ENCODE results near the gene GPR137.
"Not testable (repeated sequence)": the region's sequence is repeated elsewhere in the genome, so short reads cannot be mapped to it uniquely, and the experiment has no call there.

The GPR137 gene

DNA sequence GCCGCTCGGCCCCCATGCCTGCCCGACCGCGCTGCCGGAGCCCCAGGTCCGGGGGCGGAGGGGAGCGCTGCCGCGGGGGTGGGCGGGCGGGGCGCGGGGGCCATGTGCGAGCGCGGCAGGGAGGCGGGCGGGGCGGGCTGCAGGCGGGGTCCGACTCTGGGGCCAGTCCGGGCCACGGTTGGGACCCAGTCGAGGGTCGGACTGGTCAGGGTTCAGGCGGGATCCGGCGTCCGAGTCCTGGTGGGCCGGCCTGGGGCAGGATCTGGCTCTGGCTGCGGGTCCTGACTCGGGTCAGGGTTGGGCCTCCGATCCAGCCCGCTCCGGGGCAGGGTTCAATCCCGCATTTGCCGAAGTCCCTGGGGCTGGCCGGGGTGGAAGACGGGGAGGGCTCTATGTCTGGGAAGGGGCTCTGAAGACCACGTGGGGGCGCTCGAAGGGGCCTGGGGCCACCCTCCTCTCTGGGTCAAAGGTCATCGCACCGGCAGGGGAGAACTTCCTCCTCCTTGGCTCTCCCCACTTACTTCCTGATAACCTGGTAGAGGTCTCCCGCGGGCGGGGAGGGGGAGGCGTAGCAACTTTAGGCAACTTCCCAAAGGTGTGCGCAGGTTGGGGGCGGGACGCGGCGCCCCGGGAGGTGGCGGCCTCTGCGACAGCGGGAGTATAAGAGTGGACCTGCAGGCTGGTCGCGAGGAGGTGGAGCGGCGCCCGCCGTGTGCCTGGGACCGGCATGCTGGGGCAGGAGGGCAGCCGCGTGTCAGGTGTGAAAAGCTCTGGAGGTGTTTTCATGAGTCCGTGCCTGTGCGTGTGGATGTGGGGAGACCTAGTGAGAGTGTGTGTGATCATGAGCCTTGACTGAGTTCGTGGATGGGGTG is 20.3 kb downstream of the GPR137 start:
- DNase-seq (ENCODE audit: insufficient read length, low spot score) (no peak), FAIRE-seq (peak; percentile 72)
- TF ChIP-seq POU2F2 (IDR thresholded peaks at IDR 0.05; ENCODE audit: low read depth, low read length) (no peak), PAX5 (IDR thresholded peaks at IDR 0.05; ENCODE audit: insufficient read depth, low read length, severe bottlenecking) (no peak), TAF1 (IDR thresholded peaks at IDR 0.05; ENCODE audit: low read depth, low read length) (no peak), POLR2AphosphoS5 (IDR thresholded peaks at IDR 0.05; ENCODE audit: low read depth, low read length) (peak; percentile 43; the same call in 1 of the 2 replicates), SPI1 (IDR thresholded peaks at IDR 0.05; ENCODE audit: low read depth, low read length) (no peak), POLR2A (IDR thresholded peaks at IDR 0.05; ENCODE audit: low read depth, low read length) (0 out of 2 replicates have a peak, but pooled peaks have one; percentile 2)

DNA sequence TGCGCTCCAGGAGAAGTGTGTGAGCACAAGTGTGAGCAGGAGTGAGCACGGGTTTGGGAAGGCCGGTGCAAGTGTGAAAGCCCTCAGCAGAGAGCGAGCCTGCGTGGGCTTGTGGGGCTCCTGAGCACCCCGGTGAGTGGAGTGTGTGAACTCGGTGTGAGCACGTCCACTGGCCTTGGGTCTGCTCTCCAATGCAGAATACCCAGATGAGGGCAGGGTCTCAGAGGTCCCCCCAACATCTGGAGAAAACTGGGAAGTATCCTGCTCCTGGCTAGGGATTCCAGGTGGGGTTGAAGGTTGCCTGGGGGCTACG is 20.9 kb downstream of the GPR137 start:
- FAIRE-seq: no peak
- peak; percentile 15; the same call in 1 of the 2 replicates for TF ChIP-seq POU2F2 (IDR thresholded peaks at IDR 0.05; ENCODE audit: low read depth, low read length)
- TF ChIP-seq POLR2AphosphoS5 (IDR thresholded peaks at IDR 0.05; ENCODE audit: low read depth, low read length): no peak
- no peak for DNase-seq (ENCODE audit: insufficient read length, low spot score)

DNA sequence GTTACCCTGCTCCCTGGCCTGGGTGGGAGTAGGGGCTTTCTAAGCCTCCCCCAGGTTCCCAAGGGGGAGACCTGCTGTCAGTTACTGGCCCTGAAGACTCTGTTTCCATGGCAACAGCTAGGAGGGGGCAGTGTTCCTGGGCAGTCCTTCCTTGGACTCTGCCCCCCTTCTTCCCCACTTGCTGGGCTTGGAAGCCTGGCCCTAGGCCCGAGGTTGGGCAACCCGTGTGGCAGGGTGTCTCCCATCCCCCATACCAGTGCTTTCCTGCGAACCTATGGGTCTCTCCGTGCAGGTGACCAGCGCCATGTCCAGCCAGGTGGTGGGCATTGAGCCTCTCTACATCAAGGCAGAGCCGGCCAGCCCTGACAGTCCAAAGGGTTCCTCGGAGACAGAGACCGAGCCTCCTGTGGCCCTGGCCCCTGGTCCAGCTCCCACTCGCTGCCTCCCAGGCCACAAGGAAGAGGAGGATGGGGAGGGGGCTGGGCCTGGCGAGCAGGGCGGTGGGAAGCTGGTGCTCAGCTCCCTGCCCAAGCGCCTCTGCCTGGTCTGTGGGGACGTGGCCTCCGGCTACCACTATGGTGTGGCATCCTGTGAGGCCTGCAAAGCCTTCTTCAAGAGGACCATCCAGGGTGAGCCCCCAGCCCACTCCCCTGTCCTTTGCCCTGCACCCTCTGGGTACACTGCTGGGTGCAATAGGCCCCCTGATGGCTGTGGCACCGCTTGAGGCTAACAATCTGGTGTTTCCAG is 21.4 kb downstream of the GPR137 start:
- DNase-seq (ENCODE audit: insufficient read length, low spot score) (no peak), FAIRE-seq (no peak)
- TF ChIP-seq TAF1 (IDR thresholded peaks at IDR 0.05; ENCODE audit: low read depth, low read length) (no peak), POLR2A (IDR thresholded peaks at IDR 0.05; ENCODE audit: low read depth, low read length) (no peak), PAX5 (IDR thresholded peaks at IDR 0.05; ENCODE audit: insufficient read depth, low read length, severe bottlenecking) (no peak), POLR2AphosphoS5 (IDR thresholded peaks at IDR 0.05; ENCODE audit: low read depth, low read length) (no peak), SPI1 (IDR thresholded peaks at IDR 0.05; ENCODE audit: low read depth, low read length) (no peak), POU2F2 (IDR thresholded peaks at IDR 0.05; ENCODE audit: low read depth, low read length) (no peak)

DNA sequence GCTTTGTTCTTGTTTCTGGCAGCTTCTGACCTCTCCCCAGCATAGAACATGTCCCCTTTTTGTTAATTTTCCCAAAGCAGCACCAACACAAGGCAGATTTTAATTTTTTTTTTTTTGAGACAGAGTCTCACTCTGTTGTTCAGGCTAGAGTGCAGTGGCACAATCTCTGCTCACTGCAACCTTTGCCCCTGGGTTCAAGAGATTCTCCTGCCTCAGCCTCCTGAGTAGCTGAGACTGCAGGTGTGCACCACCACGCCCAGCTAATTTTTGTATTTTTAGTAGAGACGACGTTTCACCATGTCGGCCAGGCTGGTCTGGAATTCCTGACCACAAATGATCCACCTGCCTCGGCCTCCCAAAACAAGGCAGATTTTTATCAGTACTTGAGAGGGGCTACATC is 22.1 kb downstream of the GPR137 start:
- DNase-seq (ENCODE audit: insufficient read length, low spot score); FAIRE-seq: not testable (repeated sequence)

DNA sequence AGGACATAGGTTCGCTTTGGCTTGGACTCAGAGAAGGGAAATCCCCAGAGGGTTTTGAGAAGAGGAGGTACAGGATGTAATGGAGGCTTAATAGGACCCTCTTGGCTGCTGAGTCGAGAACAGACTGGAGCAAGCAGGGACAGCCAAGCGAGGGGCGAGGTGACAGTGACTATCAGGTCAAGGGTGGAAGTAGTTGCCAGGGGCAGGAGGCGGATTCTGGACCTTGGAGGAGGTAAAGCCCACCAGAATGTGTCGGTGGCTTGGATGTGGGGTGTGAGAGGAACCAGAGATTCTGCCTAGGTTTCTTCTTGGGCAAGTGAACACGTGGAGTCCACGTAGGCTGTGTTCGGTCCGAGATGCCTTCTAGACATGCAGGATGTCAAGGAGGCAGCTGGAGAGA is 27.3 kb downstream of the GPR137 start:
- FAIRE-seq (no peak), DNase-seq (ENCODE audit: insufficient read length, low spot score) (no peak)
- TF ChIP-seq SPI1 (IDR thresholded peaks at IDR 0.05; ENCODE audit: low read depth, low read length) (no peak), PAX5 (IDR thresholded peaks at IDR 0.05; ENCODE audit: insufficient read depth, low read length, severe bottlenecking) (no peak), POU2F2 (IDR thresholded peaks at IDR 0.05; ENCODE audit: low read depth, low read length) (no peak)

DNA sequence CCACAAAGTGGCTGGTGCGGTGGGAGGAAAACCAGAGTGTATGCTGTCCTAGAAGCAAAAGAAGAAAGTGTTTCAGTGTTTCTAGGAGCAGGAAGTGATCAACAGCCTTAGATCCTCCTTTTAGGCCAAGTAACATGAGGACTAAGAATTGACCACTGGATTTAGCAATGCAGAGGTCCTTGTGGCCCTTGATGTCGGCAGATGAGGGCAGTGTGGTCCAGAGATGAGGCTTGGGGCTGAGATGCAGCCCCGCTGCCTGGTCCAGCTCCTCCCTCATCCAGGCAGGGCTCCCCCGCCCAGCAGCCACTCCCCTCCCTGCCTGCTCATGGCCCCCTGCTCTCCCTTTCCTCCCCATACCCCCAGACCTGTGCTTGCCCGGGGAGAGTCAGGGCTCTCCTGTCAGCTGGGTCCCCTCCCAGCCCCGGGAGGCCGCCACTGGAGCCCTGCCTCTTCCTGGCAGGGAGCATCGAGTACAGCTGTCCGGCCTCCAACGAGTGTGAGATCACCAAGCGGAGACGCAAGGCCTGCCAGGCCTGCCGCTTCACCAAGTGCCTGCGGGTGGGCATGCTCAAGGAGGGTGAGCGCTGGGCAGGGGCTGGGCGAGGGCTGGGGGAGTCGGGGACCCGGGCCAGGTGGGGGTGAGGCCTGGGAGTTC is 28.0 kb downstream of the GPR137 start:
- DNase-seq (ENCODE audit: insufficient read length, low spot score) (no peak), FAIRE-seq (no peak)
- TF ChIP-seq SPI1 (IDR thresholded peaks at IDR 0.05; ENCODE audit: low read depth, low read length) (no peak), POLR2AphosphoS5 (IDR thresholded peaks at IDR 0.05; ENCODE audit: low read depth, low read length) (no peak), PAX5 (IDR thresholded peaks at IDR 0.05; ENCODE audit: insufficient read depth, low read length, severe bottlenecking) (no peak), POU2F2 (IDR thresholded peaks at IDR 0.05; ENCODE audit: low read depth, low read length) (no peak), TAF1 (IDR thresholded peaks at IDR 0.05; ENCODE audit: low read depth, low read length) (no peak), POLR2A (IDR thresholded peaks at IDR 0.05; ENCODE audit: low read depth, low read length) (no peak)

DNA sequence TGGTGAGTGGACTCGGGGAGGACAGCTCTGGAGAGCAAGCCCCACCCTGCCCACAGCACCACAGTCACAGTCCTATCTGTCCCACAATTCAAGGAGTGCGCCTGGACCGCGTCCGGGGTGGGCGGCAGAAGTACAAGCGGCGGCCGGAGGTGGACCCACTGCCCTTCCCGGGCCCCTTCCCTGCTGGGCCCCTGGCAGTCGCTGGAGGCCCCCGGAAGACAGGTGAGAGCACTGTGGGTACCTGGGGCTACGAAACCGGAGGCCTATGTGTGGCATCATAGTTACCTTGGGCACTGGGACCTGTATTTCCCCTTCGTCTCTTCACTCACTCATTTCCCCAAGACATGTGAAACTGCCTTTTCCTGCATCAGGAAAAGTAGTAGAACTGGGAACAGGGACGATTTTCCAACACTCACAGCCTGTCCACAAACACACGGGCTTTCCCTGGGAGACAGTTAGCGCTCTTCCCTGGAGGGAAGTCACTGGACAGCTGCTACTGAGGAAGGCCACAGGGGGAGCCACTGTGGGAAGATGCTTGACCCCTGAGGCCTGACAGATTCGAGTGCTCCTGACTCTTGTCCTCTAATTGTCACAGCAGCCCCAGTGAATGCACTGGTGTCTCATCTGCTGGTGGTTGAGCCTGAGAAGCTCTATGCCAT is 28.6 kb downstream of the GPR137 start:
- no peak for TF ChIP-seq POLR2AphosphoS5 (IDR thresholded peaks at IDR 0.05; ENCODE audit: low read depth, low read length)
- no peak for TF ChIP-seq SPI1 (IDR thresholded peaks at IDR 0.05; ENCODE audit: low read depth, low read length)
- no peak for TF ChIP-seq POU2F2 (IDR thresholded peaks at IDR 0.05; ENCODE audit: low read depth, low read length)
- no peak for TF ChIP-seq TAF1 (IDR thresholded peaks at IDR 0.05; ENCODE audit: low read depth, low read length)
- no peak for TF ChIP-seq PAX5 (IDR thresholded peaks at IDR 0.05; ENCODE audit: insufficient read depth, low read length, severe bottlenecking)
- no peak for TF ChIP-seq POLR2A (IDR thresholded peaks at IDR 0.05; ENCODE audit: low read depth, low read length)
- no peak for FAIRE-seq
- no peak for DNase-seq (ENCODE audit: insufficient read length, low spot score)

DNA sequence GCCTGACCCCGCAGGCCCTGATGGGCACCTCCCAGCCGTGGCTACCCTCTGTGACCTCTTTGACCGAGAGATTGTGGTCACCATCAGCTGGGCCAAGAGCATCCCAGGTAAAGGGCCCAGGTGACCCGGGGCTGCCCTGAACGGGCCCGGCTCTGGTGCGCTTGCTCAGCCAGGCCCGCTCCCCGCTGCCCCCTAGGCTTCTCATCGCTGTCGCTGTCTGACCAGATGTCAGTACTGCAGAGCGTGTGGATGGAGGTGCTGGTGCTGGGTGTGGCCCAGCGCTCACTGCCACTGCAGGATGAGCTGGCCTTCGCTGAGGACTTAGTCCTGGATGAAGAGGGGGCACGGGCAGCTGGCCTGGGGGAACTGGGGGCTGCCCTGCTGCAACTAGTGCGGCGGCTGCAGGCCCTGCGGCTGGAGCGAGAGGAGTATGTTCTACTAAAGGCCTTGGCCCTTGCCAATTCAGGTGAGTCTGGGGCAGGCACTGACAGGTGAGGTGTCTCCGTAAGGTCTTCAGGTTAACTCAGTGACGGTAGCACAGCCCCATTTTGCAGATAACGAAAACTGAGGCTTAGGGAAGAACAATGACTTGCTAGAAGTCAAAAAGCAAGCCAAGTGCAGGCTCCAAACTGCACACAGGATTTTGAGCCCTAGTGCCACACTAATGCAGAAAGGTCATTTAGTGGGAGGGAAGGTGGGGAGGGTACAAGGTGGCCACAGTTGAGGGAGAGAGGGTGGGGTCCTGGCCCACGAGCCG is 29.3 kb downstream of the GPR137 start:
- no peak for TF ChIP-seq SPI1 (IDR thresholded peaks at IDR 0.05; ENCODE audit: low read depth, low read length)
- no peak for TF ChIP-seq POLR2A (IDR thresholded peaks at IDR 0.05; ENCODE audit: low read depth, low read length)
- no peak for TF ChIP-seq PAX5 (IDR thresholded peaks at IDR 0.05; ENCODE audit: insufficient read depth, low read length, severe bottlenecking)
- TF ChIP-seq TAF1 (IDR thresholded peaks at IDR 0.05; ENCODE audit: low read depth, low read length): no peak
- TF ChIP-seq POU2F2 (IDR thresholded peaks at IDR 0.05; ENCODE audit: low read depth, low read length): no peak
- DNase-seq (ENCODE audit: insufficient read length, low spot score): no peak
- FAIRE-seq: no peak

DNA sequence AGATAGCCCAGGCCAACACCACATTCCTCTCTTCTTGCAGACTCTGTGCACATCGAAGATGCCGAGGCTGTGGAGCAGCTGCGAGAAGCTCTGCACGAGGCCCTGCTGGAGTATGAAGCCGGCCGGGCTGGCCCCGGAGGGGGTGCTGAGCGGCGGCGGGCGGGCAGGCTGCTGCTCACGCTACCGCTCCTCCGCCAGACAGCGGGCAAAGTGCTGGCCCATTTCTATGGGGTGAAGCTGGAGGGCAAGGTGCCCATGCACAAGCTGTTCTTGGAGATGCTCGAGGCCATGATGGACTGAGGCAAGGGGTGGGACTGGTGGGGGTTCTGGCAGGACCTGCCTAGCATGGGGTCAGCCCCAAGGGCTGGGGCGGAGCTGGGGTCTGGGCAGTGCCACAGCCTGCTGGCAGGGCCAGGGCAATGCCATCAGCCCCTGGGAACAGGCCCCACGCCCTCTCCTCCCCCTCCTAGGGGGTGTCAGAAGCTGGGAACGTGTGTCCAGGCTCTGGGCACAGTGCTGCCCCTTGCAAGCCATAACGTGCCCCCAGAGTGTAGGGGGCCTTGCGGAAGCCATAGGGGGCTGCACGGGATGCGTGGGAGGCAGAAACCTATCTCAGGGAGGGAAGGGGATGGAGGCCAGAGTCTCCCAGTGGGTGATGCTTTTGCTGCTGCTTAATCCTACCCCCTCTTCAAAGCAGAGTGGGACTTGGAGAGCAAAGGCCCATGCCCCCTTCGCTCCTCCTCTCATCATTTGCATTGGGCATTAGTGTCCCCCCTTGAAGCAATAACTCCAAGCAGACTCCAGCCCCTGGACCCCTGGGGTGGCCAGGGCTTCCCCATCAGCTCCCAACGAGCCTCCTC is 30.2 kb downstream of the GPR137 start:
- DNase-seq (ENCODE audit: insufficient read length, low spot score); FAIRE-seq: not testable (repeated sequence)
